Left ventricle myocardium inferior (tissue), 1 donor: ENCODE measurements around the gene IGSF21. TPM values are rescaled to one million over a fixed set of nuclear protein-coding genes. Genes with fewer than 3 reads are reported as not detected.

Experiments
- DNase-seq: peaks from one replicate; pipeline ENCODE4 v3.0.0-alpha.2; 2020
- H3K27ac ChIP-seq: fragments of 200-600 bp; replicated peaks from 2 replicates; pipeline ENCODE4 v1.8.0; 2021
- H3K27me3 ChIP-seq: fragments of 200-600 bp; 2 replicates; pipeline ENCODE4 v1.8.0; 2021; ENCODE audit warnings: low read depth
- H3K36me3 ChIP-seq: fragments of 200-600 bp; 2 replicates; pipeline ENCODE4 v1.8.0; 2021
- H3K4me1 ChIP-seq: fragments of 200-600 bp; 2 replicates; pipeline ENCODE4 v1.8.0; 2021
- H3K4me3 ChIP-seq: fragments of 200-600 bp; 2 replicates; pipeline ENCODE4 v1.8.0; 2021; ENCODE audit warnings: mild to moderate bottlenecking, moderate library complexity
- H3K9me3 ChIP-seq: fragments of 200-600 bp; replicated peaks from 2 replicates; pipeline ENCODE4 v1.8.0; 2021
- intact Hi-C: fragments of 100-400 bp; cut with micrococcal nuclease; formaldehyde crosslinking; loops from one replicate; pipeline ENCODE4 v1.11.0; 2022
- total RNA-seq: library from RNA; stranded (reverse); fragmentation: NEBNext Ultra II Directional; extraction: Animal tissue kit (Norgen Biotek cat#: 25700); gene quantifications from one replicate; pipeline ENCODE4 v1.2.1, GENCODE V29; 2021
- TF ChIP-seq, protein P1 (sequence below): fragments of 200-600 bp; IDR thresholded peaks from 2 replicates; pipeline ENCODE4 v1.8.0; 2021; ENCODE audit warnings: antibody characterized with exemption, mild to moderate bottlenecking, borderline replicate concordance
- donor health status: DM: no; HTN: yes; CAD: no; lungs with severe emphysema.

The IGSF21 gene
- total RNA-seq, 1 donor from 2014 or later = 0.47 TPM

GRCh38 chr1:18142969-18143368 lies 35.4 kb downstream of the IGSF21 start:
- Histone ChIP-seq H3K27ac (no peak overlapping the region), H3K4me3 (no peak overlapping the region), H3K4me1 (peaks cover 6% of the 10 kb centered on the region), H3K9me3 (no peaks in the 10 kb centered on the region), H3K27me3 (peaks cover 92% of the 10 kb centered on the region), H3K36me3 (no peaks in the 10 kb centered on the region)
- intact Hi-C loops = no loop called here
- TF ChIP-seq, protein P1, sequence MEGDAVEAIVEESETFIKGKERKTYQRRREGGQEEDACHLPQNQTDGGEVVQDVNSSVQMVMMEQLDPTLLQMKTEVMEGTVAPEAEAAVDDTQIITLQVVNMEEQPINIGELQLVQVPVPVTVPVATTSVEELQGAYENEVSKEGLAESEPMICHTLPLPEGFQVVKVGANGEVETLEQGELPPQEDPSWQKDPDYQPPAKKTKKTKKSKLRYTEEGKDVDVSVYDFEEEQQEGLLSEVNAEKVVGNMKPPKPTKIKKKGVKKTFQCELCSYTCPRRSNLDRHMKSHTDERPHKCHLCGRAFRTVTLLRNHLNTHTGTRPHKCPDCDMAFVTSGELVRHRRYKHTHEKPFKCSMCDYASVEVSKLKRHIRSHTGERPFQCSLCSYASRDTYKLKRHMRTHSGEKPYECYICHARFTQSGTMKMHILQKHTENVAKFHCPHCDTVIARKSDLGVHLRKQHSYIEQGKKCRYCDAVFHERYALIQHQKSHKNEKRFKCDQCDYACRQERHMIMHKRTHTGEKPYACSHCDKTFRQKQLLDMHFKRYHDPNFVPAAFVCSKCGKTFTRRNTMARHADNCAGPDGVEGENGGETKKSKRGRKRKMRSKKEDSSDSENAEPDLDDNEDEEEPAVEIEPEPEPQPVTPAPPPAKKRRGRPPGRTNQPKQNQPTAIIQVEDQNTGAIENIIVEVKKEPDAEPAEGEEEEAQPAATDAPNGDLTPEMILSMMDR = no peak
- DNase-seq = no peak

DNA sequence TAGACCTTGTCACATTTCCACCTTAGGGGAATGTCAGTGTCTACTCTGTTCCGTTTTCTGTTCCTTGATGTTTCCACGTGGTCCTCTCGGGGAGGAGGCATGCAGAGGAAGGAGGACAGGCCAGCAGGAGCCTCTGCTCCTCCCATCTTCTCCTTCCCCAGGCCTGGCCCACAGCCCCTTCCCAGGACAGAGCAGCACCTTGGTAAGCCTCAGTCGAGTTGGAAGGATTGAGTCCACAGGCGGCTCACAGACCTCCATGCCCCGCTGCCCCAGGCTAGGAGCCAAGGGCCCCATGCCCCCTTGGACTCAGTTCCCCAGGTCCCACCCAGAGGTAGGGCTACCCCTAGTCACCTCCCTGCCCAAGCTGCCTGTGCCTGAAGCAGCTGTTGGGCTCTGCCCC lies 36.5 kb downstream of the IGSF21 start:
- intact Hi-C loops = no loop called here
- Histone ChIP-seq H3K9me3 (no peaks in the 10 kb centered on the region), H3K36me3 (no peaks in the 10 kb centered on the region), H3K4me1 (peaks cover 7% of the 10 kb centered on the region), H3K27ac (no peak overlapping the region), H3K27me3 (peaks cover 81% of the 10 kb centered on the region), H3K4me3 (no peak overlapping the region)
- no peak for DNase-seq
- TF ChIP-seq, protein P1 = no peak

DNA sequence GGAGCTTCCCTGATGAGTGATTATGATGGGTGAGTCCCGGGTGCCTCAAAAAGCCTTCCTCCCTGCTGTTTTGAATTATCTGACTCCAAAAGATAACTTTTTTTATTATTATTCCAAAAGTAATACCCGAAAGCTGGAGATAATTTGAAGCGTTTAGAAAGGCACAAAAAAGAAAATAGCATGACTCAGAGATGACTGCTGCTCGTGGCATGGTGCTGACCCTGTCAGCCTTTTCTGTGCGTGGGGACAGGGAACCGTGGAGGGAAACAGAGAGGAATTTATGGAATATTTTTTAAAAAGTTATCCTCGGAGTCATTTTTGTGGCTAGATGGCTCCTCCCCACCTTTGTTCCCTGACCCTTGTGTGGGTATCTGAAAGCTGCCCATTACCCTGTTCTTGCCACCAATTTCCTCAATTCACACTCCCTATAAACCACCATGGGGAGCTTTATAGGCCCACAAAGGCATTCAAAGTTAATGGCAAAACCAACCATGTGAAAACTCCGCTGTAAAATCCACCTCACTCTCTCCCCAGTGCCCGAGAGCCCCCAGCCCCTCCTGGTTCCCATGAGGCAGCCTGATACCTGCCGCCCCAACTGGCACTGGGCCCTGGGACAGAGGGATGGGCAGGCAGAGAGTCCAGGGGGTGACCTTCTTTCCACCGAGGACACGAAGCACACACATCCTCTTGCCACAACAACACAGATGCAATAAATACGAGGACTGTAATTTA lies 37.5 kb downstream of the IGSF21 start:
- Histone ChIP-seq H3K4me1 (peaks cover 10% of the 10 kb centered on the region), H3K4me3 (no peak overlapping the region), H3K36me3 (no peaks in the 10 kb centered on the region), H3K27ac (no peak overlapping the region), H3K27me3 (peaks cover 71% of the 10 kb centered on the region), H3K9me3 (no peaks in the 10 kb centered on the region)
- DNase-seq = no peak
- intact Hi-C loops = no loop called here
- TF ChIP-seq, protein P1 = no peak

- TF ChIP-seq, protein P1 = no peak
- DNase-seq = no peak
- no peaks in the 10 kb centered on the region for H3K36me3 ChIP-seq
- peaks cover 10% of the 10 kb centered on the region for H3K4me1 ChIP-seq
- H3K27ac ChIP-seq = no peak overlapping the region
- intact Hi-C loops = no loop called here
- H3K9me3 ChIP-seq = no peaks in the 10 kb centered on the region
- H3K27me3 ChIP-seq = peaks cover 67% of the 10 kb centered on the region
- H3K4me3 ChIP-seq = no peak overlapping the region
Observed at GRCh38 chr1:18145851-18146618, 38.4 kb downstream of the IGSF21 start.

- intact Hi-C loops = no loop called here
- Histone ChIP-seq H3K4me3 (no peak overlapping the region), H3K27ac (no peak overlapping the region), H3K9me3 (no peaks in the 10 kb centered on the region), H3K4me1 (peaks cover 10% of the 10 kb centered on the region), H3K27me3 (peaks cover 61% of the 10 kb centered on the region), H3K36me3 (no peaks in the 10 kb centered on the region)
- TF ChIP-seq, protein P1 = no peak
- no peak for DNase-seq
Observed at GRCh38 chr1:18146886-18147285, 39.3 kb downstream of the IGSF21 start.
